Ectodermal cell (in vitro differentiated cells): ENCODE measurements around the gene PERM1.

ENCODE experiments used
- H3K27ac ChIP-seq: 2 replicates; pipeline ENCODE4 v1.7.0; 2013; ENCODE audit warnings: mild to moderate bottlenecking, low read depth, low read length; ENCODE audit not compliant: insufficient read depth, poor library complexity, severe bottlenecking
- H3K27me3 ChIP-seq: 2 replicates; pipeline ENCODE4 v1.7.0; 2013; ENCODE audit warnings: mild to moderate bottlenecking, low read length; ENCODE audit not compliant: insufficient read depth, control insufficient read depth, poor library complexity, severe bottlenecking
- H3K36me3 ChIP-seq: one replicate; pipeline ENCODE4 v1.7.0; 2013; ENCODE audit warnings: low read length; ENCODE audit not compliant: control insufficient read depth, insufficient read depth
- H3K4me1 ChIP-seq: one replicate; pipeline ENCODE4 v1.7.0; 2013; ENCODE audit warnings: low read length; ENCODE audit not compliant: control insufficient read depth, insufficient read depth
- H3K4me3 ChIP-seq: 2 replicates; pipeline ENCODE4 v1.7.0; 2013; ENCODE audit warnings: low read depth, low read length, control low read depth; ENCODE audit not compliant: insufficient read depth
- H3K9me3 ChIP-seq: 2 replicates; pipeline ENCODE4 v1.7.0; 2013; ENCODE audit warnings: mild to moderate bottlenecking, low read length, moderate library complexity; ENCODE audit not compliant: control insufficient read depth
- WGBS, 2 experiments: methylation state at CpG; one replicate each; pipeline ENCODE4 v1.1.7; 2013; ENCODE audit warnings: missing lambda C conversion rate in 2 of 2; 5-methylcytosine and 5-hydroxymethylcytosine counted together

The PERM1 gene

GRCh38 chr1:932776-933602 is 48.9 kb downstream of the PERM1 start:
- Histone ChIP-seq H3K27ac (no peak overlapping the region), H3K36me3 (no peaks in the 10 kb centered on the region), H3K9me3 (no peaks in the 10 kb centered on the region), H3K27me3 (peaks cover 94% of the 10 kb centered on the region), H3K4me1 (peaks cover 22% of the 10 kb centered on the region), H3K4me3 (no peak overlapping the region)
- WGBS, 2 experiments = 75 to 77% methylated on average over 25 of the region's 25 CpGs

- H3K9me3 ChIP-seq = no peaks in the 10 kb centered on the region
- no peaks in the 10 kb centered on the region for H3K36me3 ChIP-seq
- H3K4me1 ChIP-seq = peaks cover 22% of the 10 kb centered on the region
- peaks cover 94% of the 10 kb centered on the region for H3K27me3 ChIP-seq
- no peak overlapping the region for H3K27ac ChIP-seq
- H3K4me3 ChIP-seq = no peak overlapping the region
- WGBS, 2 experiments = 43 to 44% methylated on average over 16 of the region's 16 CpGs
Measured at GRCh38 chr1:932173-932510, 49.8 kb downstream of the PERM1 start.

- Histone ChIP-seq H3K4me1 (peaks cover 22% of the 10 kb centered on the region), H3K4me3 (no peak overlapping the region), H3K27me3 (peaks cover 94% of the 10 kb centered on the region), H3K9me3 (no peaks in the 10 kb centered on the region), H3K27ac (no peak overlapping the region), H3K36me3 (no peaks in the 10 kb centered on the region)
- 71% methylated on average over 15 of the region's 15 CpGs for WGBS, 2 experiments
Measured at GRCh38 chr1:931380-932172, 50.3 kb downstream of the PERM1 start.

- Histone ChIP-seq H3K27me3 (peaks cover 94% of the 10 kb centered on the region), H3K36me3 (no peaks in the 10 kb centered on the region), H3K4me1 (peaks cover 23% of the 10 kb centered on the region), H3K9me3 (no peaks in the 10 kb centered on the region), H3K4me3 (no peak overlapping the region), H3K27ac (no peak overlapping the region)
- WGBS, 2 experiments = 68 to 69% methylated on average over 18 of the region's 18 CpGs
Measured at GRCh38 chr1:930633-931138, 51.2 kb downstream of the PERM1 start.

GRCh38 chr1:929712-930632 is 51.9 kb downstream of the PERM1 start:
- Histone ChIP-seq H3K4me1 (peaks cover 18% of the 10 kb centered on the region), H3K4me3 (no peak overlapping the region), H3K27me3 (peaks cover 94% of the 10 kb centered on the region), H3K9me3 (no peaks in the 10 kb centered on the region), H3K36me3 (no peaks in the 10 kb centered on the region), H3K27ac (no peak overlapping the region)
- WGBS, 2 experiments = 79 to 80% methylated on average over 40 of the region's 40 CpGs

- Histone ChIP-seq H3K27ac (no peak overlapping the region), H3K4me1 (peaks cover 17% of the 10 kb centered on the region), H3K27me3 (peaks cover 99% of the 10 kb centered on the region), H3K4me3 (no peak overlapping the region), H3K36me3 (no peaks in the 10 kb centered on the region), H3K9me3 (no peaks in the 10 kb centered on the region)
- 67 to 74% methylated on average over 39 to 40 of the region's 40 CpGs for WGBS, 2 experiments
Measured at GRCh38 chr1:928825-929661, 52.9 kb downstream of the PERM1 start.

GRCh38 chr1:927748-928147 is 54.1 kb downstream of the PERM1 start:
- Histone ChIP-seq H3K27ac (no peak overlapping the region), H3K4me1 (peaks cover 20% of the 10 kb centered on the region), H3K9me3 (no peaks in the 10 kb centered on the region), H3K36me3 (no peaks in the 10 kb centered on the region), H3K4me3 (no peak overlapping the region), H3K27me3 (peaks cover 100% of the 10 kb centered on the region)
- WGBS, 2 experiments = 84% methylated on average over 10 of the region's 10 CpGs

GRCh38 chr1:927234-927633 is 54.7 kb downstream of the PERM1 start:
- Histone ChIP-seq H3K4me3 (no peak overlapping the region), H3K9me3 (no peaks in the 10 kb centered on the region), H3K27ac (no peak overlapping the region), H3K36me3 (no peaks in the 10 kb centered on the region), H3K4me1 (peaks cover 18% of the 10 kb centered on the region), H3K27me3 (peaks cover 100% of the 10 kb centered on the region)
- WGBS, 2 experiments = 57 to 60% methylated on average over 9 of the region's 9 CpGs
